HG02885 (cell line): ENCODE measurements around the gene EHBP1L1.
"Not testable (repeated sequence)": the region's sequence is repeated elsewhere in the genome, so short reads cannot be mapped to it uniquely, and the experiment has no call there.

Experiments used
- ATAC-seq: cut with Tn5 transposase; IDR thresholded peaks from one replicate; pipeline ENCODE4 v1.9.1; 2021; ENCODE audit warnings: mild to moderate bottlenecking; ENCODE audit not compliant: unreplicated experiment, poor library complexity

EHBP1L1 gene

DNA sequence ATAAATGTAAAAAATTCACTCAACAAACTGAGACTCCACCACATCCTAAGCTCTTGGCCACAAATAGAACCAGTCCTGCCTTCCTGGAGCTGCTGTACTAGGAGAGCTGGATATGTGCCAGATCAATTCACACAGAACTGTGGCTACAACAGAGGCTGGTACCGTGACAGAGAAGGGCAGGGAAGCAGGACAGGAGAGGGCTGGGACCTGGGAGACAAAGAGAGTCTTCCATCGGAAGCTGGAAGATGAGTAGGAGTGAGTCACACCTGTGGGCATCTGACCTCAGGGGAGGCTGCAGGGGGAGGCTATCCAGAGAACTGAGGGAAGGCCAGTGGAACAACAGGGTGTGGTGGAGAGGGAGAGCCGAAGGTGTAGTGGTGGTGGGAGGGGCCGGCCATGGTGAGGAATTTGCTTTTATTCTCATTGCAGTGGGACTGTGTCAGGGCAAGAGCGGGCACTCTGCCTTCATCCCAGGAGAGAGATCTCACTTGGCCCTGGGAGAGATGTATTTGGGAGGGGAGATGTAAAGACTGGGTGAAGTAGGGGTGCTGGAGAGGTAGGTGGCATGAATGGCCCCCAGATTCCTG is 15.8 kb upstream of the EHBP1L1 start:
- ATAC-seq: no peak

DNA sequence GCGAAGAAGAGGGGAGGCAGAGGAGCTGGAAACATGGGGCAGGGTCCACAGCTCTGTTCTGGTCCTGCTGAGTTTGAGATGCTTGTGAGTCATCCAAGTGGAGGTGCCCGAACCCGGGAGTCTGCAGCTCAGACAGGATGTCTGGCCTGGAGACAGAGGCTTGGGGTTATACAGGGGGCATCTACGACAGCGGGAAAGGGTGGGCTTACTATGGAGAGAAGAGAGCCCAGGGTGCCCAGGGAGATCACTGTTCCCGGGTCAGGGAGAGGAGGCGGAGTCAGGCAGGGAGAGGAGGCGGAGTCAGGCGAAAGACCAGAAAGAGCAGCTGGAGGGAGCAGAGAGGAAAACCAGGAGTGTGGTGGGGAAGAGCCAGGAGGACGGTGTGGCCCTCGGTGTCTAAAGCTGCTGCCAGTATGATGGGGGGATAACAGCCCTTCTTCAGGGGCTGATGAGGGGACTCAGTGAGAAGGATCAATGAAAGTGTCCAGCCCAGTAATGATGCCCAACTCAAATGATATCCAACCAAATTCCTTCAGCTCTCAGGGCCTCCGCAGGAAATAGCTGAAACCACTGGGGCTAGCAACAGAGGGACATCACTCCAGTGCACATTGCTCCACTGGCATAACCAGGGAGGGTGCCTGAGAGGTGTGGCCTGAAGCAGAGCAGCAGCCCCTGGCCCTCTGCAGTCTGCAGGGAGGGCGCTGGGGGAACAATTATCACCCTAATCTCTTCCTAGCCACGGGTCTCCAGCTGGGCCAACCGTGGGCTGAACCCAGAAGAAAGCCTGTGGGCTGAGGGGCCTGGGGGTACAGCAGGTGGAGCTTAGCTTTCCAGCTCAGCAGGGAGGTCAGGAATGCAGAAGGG is 15.1 kb upstream of the EHBP1L1 start:
- ATAC-seq: no peak

DNA sequence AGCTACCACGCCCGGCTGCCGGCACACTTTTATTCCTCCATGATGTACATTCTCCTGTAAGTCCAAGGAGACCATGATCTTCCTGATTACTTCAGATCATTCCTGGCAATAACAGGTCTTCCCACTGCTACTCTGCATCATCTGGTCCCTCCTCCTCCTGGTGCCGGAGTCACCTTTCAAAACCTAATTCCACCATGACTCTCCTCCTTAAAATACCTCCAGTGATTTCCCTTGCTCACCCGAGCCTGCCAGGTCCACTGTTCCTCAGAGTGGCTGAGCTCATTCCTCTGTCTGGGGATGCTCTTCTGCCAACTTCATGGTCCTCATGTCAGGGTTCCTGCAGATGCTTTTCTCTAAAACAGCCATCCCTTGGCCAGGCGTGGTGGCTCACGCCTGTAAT is 13.8 kb upstream of the EHBP1L1 start:
- no peak for ATAC-seq

DNA sequence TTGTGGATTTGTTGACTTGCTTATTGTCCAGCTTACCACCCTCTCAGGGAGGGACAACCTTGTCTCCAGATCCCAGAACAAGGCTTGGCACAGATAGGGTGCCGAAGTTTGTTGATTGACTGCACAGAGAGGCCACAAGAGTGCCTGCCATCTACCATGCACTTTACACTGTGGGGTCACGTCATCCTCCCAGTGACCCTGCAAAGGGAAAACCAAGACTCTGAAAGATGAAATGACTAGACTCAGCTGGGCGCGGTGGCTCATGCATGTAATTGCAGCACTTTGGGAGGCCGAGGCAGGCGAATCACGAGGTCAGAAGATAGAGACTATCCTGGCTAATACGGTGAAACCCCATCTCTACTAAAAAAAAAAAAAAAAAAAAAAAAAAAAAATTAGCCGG is 13.1 kb upstream of the EHBP1L1 start:
- ATAC-seq: no peak

DNA sequence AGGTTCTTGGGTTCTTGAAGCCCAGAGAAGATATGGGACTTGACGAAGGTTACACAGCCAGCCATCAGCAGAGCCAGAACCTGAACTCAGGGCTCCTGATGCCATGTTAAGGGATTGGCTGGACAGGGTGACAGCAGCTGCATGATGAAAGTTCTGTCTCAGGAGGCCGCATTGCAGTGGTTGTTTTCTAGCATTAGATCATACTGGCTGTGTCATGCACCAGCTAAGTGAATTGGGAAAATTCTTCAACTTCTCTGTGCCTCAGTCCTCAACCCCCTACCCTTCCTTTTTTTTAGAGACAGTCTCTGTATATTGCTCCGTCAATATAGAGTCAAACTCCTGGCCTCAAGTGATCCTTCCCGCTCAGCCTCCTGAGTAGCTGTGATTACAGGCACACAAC is 12.3 kb upstream of the EHBP1L1 start:
- no peak for ATAC-seq

DNA sequence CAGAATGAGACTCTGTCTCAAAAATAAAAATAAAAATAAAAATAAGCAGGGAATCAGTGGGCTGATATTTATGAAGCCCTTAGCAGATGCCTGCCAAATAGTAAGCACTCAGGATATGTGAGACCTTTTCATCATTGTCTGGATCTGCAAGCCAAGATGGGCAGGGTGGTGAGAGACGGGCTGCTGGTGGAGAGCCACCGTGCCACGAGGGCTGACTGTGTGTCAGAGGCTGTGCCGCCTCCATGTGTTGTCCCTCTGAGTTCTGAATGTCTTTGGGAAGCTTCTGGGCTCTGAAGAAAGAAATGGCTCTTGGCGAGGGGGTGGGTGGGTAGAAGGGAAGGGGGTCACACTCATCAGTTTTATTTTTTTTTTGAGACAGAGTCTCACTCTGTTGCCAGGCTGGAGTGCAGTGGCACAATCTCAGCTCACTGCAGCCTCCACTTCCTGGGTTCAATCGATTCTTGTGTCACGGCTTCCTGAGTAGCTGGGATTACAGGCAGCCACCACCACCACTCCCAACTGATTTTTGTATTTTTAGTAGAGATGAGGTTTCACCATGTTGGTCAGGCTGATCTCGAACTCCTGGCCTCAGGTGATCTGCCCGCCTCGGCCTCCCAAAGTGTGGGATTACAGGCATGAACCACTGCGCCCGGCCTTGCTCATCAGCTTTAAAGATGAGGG is 10.8 kb upstream of the EHBP1L1 start:
- not testable (repeated sequence) for ATAC-seq

DNA sequence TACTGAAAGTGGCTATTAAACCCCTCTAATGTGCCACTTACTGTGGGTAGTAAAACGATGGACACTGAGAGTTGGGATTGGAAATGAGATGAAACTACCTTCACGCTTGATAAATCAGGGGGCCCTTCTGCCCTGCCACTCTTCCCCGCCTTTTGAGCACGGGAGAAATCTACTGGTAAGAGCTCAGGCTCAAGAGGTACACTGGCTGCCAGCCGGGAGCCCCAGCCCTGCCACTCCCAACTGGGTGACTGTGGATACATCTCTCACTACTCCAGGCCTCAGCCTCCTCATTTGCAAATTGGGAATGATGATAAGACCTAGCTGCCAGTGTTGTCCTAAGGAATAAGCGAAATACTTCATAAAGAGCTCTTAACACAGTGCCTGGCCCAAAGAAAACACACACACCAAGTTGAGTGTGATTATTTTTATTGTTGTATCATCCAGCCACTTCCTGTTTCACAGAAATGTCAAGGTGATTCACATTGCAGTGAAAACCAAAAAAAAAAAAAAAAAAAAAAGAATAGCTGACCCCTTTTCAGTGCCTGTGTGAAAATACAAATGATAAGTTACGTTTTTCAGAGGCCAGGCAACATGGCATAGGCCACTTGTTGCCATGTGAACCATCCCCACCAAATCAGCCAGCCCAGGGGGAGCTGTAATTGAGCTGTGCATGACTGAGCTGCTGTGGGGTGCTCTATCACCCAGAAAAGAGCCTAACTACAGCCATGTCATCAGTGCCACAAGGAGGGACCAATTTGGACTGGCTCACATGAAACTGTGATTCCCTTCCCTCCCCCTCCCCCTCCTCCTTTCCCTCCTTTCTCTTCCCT is 10.0 kb upstream of the EHBP1L1 start:
- no peak for ATAC-seq

DNA sequence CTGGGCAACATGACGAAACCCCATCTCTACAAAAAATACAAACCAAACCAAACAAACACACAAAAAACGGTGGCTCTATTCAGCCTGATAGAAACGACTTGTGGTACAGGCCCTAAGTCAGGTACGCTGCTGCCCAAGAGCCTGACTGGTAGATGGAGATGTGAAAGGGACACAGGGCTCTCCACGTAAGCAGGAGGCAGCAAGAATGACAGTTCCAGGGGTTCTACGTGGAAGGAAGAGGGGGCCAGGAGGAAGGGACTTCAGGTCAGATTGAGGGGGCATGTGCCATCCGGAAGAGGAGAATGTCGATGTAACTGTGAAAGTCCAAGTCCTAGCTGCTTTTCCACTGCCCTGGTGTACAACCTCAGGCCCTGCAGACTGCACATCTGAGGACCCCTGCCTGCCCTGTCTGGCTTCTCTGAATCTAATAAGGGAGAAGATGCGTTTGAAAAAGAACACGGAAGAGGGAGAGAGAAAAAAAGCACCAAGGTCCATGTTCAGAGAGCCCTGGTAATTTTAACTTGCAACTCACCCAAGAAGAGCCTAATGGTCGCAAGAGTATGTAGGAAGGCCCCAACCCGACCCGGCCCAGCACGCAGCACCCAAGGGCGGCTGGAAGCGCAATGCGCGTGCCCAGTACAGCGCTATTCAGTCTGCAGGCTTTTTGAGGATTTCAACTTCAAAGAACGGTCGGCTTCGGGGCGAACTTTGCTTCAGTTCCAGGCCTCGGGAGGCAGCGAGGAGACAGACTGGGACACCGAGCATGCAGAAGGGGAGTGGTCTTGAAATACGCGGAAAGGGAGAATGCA is 6.5 kb upstream of the EHBP1L1 start:
- no peak for ATAC-seq

DNA sequence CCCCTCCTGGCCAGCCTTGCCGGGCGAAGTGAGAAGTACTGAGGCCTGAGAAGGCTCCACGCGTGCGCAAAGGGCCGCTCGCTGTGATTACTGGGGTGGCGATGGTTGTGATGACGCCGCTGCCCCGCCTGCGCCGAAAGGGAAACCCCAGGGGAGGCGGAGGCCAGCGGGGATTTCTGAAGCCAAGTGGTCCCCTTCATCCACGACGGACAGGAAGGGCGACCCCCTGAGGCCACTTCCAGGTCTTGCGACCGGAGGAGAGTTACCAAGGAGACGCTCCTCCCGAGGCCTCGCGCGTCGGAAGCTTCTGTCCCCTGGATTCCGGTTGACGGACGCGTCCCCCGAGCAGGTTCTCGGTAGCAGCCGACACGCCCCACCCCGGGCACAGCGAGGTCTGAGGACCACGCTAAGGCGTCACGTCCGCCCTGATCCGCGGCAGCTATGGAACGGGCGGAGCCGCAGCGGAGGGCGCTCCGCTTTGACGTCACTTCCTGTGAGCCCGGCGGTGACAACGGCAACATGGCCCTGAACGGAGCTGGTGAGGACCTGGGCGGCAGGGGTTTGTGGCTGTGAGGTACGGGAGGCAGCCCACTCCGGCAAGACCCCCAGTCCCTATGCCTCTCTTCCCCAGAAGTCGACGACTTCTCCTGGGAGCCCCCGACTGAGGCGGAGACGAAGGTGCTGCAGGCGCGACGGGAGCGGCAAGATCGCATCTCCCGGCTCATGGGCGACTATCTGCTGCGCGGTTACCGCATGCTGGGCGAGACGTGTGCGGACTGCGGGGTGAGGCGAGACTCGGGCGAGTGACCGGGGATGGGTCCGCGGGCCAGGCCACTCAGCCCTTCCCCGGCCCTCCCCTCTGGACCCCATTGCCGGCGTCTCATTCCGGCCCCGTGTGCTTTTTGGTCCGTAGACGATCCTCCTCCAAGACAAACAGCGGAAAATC is 5.6 kb upstream of the EHBP1L1 start, which contains the start of gene ZNRD2:
Gene ZNRD2, plus strand, starts transcription at position 505 of the 946 bp plus-strand sequence. Its CDS starts 15 bp downstream, at position 520.
- peak; percentile 72 for ATAC-seq

DNA sequence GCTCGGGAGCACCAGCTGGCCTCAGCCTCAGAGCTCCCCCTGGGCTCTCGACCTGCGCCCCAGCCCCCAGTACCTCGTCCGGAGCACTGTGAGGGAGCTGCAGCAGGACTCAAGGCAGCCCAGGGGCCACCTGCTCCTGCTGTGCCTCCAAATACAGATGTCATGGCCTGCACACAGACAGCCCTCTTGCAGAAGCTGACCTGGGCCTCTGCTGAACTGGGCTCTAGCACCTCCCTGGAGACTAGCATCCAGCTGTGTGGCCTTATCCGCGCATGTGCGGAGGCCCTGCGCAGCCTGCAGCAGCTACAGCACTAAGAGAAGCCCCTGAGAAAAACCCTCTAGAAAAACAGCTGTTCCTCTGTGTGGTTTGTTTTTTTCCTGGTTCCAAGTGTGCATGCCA is 4.4 kb upstream of the EHBP1L1 start:
- ATAC-seq: no peak

DNA sequence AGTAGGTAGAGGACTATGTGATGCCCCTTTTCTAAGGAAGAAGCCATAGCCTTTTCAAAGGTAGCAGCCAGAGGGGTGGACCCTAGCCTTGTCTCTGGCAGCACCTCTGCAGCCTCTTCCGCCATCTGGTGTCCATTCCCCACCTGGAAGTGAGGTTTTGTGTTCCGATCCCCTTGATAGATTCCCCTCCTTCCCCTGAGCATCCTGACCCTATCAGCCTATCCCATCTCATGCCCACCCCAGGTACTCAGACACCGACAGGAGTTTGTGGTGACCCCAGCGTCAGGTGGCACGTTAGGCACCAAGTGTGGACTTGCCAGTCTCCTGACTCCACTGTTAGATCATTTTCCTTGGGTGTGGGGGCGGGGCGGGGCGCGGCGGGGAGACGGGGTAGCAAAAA is 3.9 kb upstream of the EHBP1L1 start:
- no peak for ATAC-seq

DNA sequence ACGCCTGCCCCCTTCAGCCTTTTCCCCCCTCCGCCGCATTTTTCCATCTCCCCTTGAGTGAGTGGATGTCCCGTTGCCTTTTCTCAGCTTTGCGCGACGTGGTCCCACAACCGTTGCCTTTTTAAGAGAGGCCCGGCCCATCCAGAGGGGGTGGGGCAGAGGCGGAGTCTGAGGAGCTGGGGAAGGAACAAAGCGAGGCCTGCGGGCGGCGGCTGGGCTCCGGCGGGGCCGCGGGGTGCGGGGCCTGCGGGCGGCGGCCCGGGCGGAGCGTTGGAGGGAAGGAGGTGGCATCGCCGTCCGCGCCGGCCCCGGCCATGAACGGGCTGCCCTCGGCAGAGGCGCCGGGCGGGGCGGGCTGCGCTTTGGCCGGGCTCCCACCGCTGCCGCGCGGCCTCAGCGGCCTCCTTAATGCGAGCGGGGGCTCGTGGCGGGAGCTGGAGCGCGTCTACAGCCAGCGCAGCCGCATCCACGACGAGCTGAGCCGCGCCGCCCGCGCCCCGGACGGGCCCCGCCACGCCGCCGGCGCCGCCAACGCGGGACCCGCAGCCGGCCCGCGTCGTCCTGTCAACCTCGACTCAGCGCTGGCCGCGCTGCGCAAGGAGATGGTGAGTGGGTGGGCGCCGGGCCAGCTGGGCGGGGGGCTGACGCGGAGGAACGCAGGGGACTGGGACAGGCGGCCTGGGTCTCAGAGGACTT is 3.3 kb upstream of the EHBP1L1 start, which contains the start of gene FAM89B:
Gene FAM89B, plus strand, starts transcription at position 183 of the 696 bp plus-strand sequence. Its CDS starts 132 bp downstream, at position 315.
- ATAC-seq: peak; percentile 13

DNA sequence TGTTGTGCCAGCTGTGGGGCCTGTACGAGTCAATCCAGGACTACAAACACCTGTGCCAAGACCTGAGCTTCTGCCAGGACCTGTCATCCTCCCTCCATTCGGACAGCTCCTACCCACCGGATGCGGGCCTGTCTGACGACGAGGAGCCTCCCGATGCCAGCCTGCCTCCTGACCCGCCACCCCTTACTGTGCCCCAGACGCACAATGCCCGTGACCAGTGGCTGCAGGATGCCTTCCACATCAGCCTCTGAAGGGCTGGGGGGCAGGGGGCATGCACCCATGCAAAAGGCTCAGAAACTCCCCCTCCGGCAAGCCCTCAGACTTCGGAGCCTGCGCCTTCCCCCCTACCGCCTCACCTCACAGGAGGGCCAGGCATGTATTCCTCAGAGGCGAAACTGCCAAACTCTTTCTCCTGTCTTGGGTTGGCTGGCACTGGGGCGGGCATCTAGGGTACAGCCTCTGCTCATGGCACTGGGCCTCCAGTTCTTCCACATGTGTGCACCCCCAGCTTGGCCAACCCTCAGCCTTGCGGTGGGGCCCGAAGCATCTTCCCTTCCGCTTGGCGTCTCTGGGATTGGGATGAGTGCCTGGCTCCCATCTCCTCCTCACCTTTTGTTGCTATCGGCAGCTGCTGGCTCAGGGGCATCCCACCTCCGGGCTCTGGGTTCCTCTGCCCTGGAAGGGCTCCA is 2.3 kb upstream of the EHBP1L1 start:
- ATAC-seq: no peak

DNA sequence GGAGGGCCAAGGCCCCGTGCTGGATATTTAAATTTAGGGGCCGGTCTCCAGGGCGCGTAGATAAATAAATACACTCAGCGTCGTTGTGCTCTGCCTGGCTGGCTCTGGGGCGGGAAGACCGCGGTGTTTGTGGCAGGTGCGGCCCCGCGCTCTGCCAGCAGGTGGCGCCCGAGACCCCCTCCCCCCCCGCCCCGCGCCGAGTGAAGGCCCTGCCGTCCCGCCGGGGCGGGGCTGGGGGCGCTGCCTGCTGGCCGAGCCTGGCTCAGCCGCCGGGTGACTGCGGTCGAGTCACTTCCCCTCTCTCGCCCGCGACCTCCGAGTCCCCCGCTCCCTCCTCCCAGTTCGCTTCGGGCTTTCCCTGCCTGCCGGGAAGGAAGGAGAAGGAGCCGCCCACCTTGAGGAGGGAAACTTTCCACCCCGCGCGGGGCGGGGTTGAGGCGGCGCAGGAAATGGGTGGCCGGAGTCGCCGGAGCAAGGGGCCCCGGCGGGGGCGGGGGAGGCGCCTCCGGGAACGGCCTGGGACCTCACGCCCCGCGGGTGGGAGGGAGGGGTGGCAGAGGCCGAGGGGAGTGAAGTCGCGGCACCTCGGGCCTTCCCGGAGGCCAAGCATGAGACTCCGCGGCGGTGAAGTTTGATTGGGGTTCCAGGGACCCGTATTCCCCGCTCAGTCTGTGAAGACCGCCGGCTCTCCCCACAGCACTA is 1.6 kb upstream of the EHBP1L1 start:
- peak; percentile 37 for ATAC-seq

DNA sequence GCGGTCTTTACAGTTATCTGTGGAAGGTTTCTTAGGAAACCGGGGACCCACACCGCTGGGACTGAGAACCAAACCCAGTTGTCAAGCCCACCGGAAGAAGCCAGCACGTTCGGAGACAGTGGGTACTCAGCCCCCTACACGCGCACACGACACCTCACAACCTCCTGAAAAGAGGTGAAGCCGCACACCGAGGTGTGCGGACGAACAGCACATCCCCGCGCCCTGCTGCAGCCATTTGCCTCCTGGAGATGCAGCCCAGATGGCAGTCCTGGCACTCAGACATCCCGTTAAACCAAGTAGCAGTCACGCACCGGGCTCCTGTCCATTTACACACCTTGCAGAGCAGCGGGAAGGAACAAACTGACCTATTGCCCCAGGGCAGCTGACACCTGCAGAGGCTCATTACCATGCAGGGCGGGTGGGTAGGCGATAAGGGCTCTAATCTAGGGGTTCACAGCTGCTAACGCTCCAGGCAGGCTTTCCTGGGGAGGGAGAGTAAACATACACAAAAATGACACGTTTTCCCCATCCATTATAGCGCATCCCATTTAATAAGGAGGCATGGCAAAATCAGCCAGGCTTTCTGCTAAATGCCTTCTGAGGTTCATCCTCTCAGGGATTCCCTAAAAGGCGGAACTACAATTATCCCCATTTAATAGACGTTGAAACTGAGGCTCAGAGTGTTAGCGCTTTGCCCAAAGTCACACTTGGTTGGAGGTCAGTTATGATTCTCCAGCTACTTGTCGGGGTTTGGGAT is 864 bp upstream of the EHBP1L1 start:
- ATAC-seq: no peak
